HG02759 (cell line): ENCODE measurements around the gene STOML2.
"Not testable (repeated sequence)": the region's sequence is repeated elsewhere in the genome, so short reads cannot be mapped to it uniquely, and the experiment has no call there.

Source experiments
- ATAC-seq: cut with Tn5 transposase; IDR thresholded peaks from one replicate; pipeline ENCODE4 v1.9.1; 2021; ENCODE audit warnings: mild to moderate bottlenecking, moderate library complexity; ENCODE audit not compliant: unreplicated experiment

Gene STOML2

GRCh38 chr9:35102769-35103659, at the start of gene STOML2:
TSS of gene STOML2 (minus strand) at chr9:35103131. CDS start at chr9:35103094, 37 bp downstream.
- ATAC-seq = peak; percentile 98

- not testable (repeated sequence) for ATAC-seq
Measured at GRCh38 chr9:35147941-35148563, 45.1 kb upstream of the STOML2 start.

GRCh38 chr9:35142037-35142436, 39.1 kb upstream of the STOML2 start:
- no peak for ATAC-seq

GRCh38 chr9:35140093-35140492, 37.2 kb upstream of the STOML2 start:
- ATAC-seq = no peak

GRCh38 chr9:35136866-35137265, 33.9 kb upstream of the STOML2 start:
- ATAC-seq = no peak

- ATAC-seq = no peak
Measured at GRCh38 chr9:35135988-35136387, 33.1 kb upstream of the STOML2 start.

GRCh38 chr9:35134920-35135319, 32.0 kb upstream of the STOML2 start:
- no peak for ATAC-seq

- ATAC-seq = peak; percentile 54
Measured at GRCh38 chr9:35116898-35117551, 14.1 kb upstream of the STOML2 start.

GRCh38 chr9:35116539-35116897, 13.6 kb upstream of the STOML2 start:
- peak; percentile 1 for ATAC-seq

GRCh38 chr9:35115680-35116538, 13.0 kb upstream of the STOML2 start, which contains the start of gene ATOSB:
TSS of gene ATOSB (minus strand) at chr9:35115862. CDS start at chr9:35108274, 7,588 bp downstream.
- ATAC-seq = peak; percentile 59

- ATAC-seq = no peak
Measured at GRCh38 chr9:35114840-35115628, 12.1 kb upstream of the STOML2 start.

GRCh38 chr9:35114113-35114839, 11.3 kb upstream of the STOML2 start:
- ATAC-seq = no peak

GRCh38 chr9:35112257-35113020, 9.5 kb upstream of the STOML2 start:
- no peak for ATAC-seq

GRCh38 chr9:35111001-35111933, 8.3 kb upstream of the STOML2 start:
- ATAC-seq = peak; percentile 82

GRCh38 chr9:35110327-35110761, 7.4 kb upstream of the STOML2 start:
- ATAC-seq = no peak

- ATAC-seq = no peak
Measured at GRCh38 chr9:35108946-35109575, 6.1 kb upstream of the STOML2 start.

- ATAC-seq = no peak
Measured at GRCh38 chr9:35108461-35108860, 5.5 kb upstream of the STOML2 start.
